Esophagus squamous epithelium (tissue), 5 donors: ENCODE data around the gene ETS2. TPM values are rescaled to one million over a fixed set of nuclear protein-coding genes. Genes with fewer than 3 reads are reported as not detected.
A peak's percentile ranks its signal among the peaks of the same experiment; 100 is the strongest.

Source experiments
- DNase-seq: peaks from one replicate; lab custom pipeline; 2025; lab: John Stamatoyannopoulos, UW
- H3K27ac ChIP-seq, 4 donors: fragments of 200-600 bp; sonication (generic); one replicate each; pipeline ENCODE4 v1.5.1; 2016 to 2019; ENCODE audit warnings: mild to moderate bottlenecking in 1 of 4
- H3K27me3 ChIP-seq, 4 donors: fragments of 200-600 bp; sonication (generic); 1 replicate in 3 of 4; 2 replicates in 1 of 4; pipeline versions ENCODE4 v1.5.1 to v1.6.0; 2017 to 2021; ENCODE audit warnings: antibody characterized with exemption in 1 of 4
- H3K36me3 ChIP-seq, 3 donors: fragments of 200-600 bp; sonication (generic); one replicate each; pipeline ENCODE4 v1.5.1; 2016 to 2019
- H3K4me1 ChIP-seq, 3 donors: fragments of 200-600 bp; sonication (generic); one replicate each; pipeline ENCODE4 v1.5.1; 2017 to 2019
- H3K4me3 ChIP-seq, 4 donors: fragments of 200-600 bp; sonication (generic); 1 replicate in 3 of 4; 2 replicates in 1 of 4; pipeline ENCODE4 v1.5.1; 2016 to 2019; ENCODE audit warnings: mild to moderate bottlenecking in 2 of 4, moderate library complexity in 1 of 4
- H3K9me3 ChIP-seq, 3 donors: fragments of 200-600 bp; sonication (generic); one replicate each; pipeline ENCODE4 v1.5.1; 2016 to 2019
- CTCF ChIP-seq, 6 experiments: fragments of 450-650 bp in 4 of 6; fragments of 200-600 bp in 2 of 6; sonication (generic) in 2 of 6; IDR thresholded peaks; one replicate each; pipeline ENCODE4 v1.5.1; 2016 to 2019; ENCODE audit warnings: antibody characterized with exemption in 6 of 6, mild to moderate bottlenecking in 4 of 6, moderate library complexity in 4 of 6
- POLR2A ChIP-seq, 4 donors: fragments of 450-650 bp; IDR thresholded peaks; one replicate each; pipeline ENCODE4 v1.6.1; 2017; ENCODE audit warnings: antibody characterized with exemption in 4 of 4, mild to moderate bottlenecking in 4 of 4, moderate library complexity in 3 of 4
- WGBS, 2 donors: methylation state at CpG; one replicate each; pipeline ENCODE4 v1.1.5; 2018; 5-methylcytosine and 5-hydroxymethylcytosine counted together
- intact Hi-C: fragments of 100-400 bp; cut with DNase I; formaldehyde crosslinking; loops from one replicate; pipeline ENCODE4 v1.15.0; 2022
- total RNA-seq, 4 donors: library from RNA; depleted of rRNA; stranded (reverse); fragments of >200 nt; gene quantifications; one replicate each; pipeline ENCODE4 v1.1.0, GENCODE V29; 2016
- donor health status: DM: yes; HTN: yes; CAD: no.

ETS2 gene
- total RNA-seq, 4 donors from 2014 or later = 67.5 to 118 (median 78.8) TPM

GRCh38 chr21:38787461-38788274 is 18.1 kb upstream of the ETS2 start:
- intact Hi-C loops = no loop called here
- TF ChIP-seq CTCF (IDR thresholded peaks at IDR 0.05) (no peak), POLR2A (IDR thresholded peaks at IDR 0.05) (no peak)
- Histone ChIP-seq H3K4me3 (no peak overlapping the region), H3K27me3 (no peaks in the 10 kb centered on the region), H3K9me3 (peaks cover 0 to 10% (median 0%) of the 10 kb centered on the region in 3 donors), H3K27ac (peak overlapping the region; percentile 36 to 66 (median 40)), H3K36me3 (no peaks in the 10 kb centered on the region), H3K4me1 (peaks cover 5 to 18% (median 5%) of the 10 kb centered on the region in 3 donors)
- DNase-seq = no peak
- 52 to 54% methylated on average over 9 to 12 of the region's 19 CpGs for WGBS, 2 donors

- peaks cover 0 to 2% (median 0%) of the 10 kb centered on the region in 3 donors for H3K9me3 ChIP-seq
- H3K4me3 ChIP-seq = no peak overlapping the region
- H3K4me1 ChIP-seq = peaks cover 5 to 18% (median 5%) of the 10 kb centered on the region in 3 donors
- DNase-seq = no peak
- peak overlapping the region; percentile 36 to 66 (median 40) for H3K27ac ChIP-seq
- TF ChIP-seq CTCF (IDR thresholded peaks at IDR 0.05) (no peak), POLR2A (IDR thresholded peaks at IDR 0.05) (no peak)
- no peaks in the 10 kb centered on the region for H3K36me3 ChIP-seq
- WGBS, 2 donors = 67 to 77% methylated on average over 4 of the region's 4 CpGs
- intact Hi-C loops = no loop called here
- no peaks in the 10 kb centered on the region for H3K27me3 ChIP-seq
These were observed 17.3 kb upstream of the ETS2 start for GRCh38 chr21:38788275-38788905.

- DNase-seq = no peak
- H3K27ac ChIP-seq = no peak overlapping the region
- TF ChIP-seq POLR2A (IDR thresholded peaks at IDR 0.05) (no peak), CTCF (IDR thresholded peaks at IDR 0.05) (no peak)
- no peaks in the 10 kb centered on the region for H3K27me3 ChIP-seq
- H3K36me3 ChIP-seq = no peaks in the 10 kb centered on the region
- H3K4me3 ChIP-seq = no peak overlapping the region
- no peaks in the 10 kb centered on the region for H3K9me3 ChIP-seq
- 87 to 100% methylated on average over 3 of the region's 3 CpGs for WGBS, 2 donors
- intact Hi-C loops = no loop called here
- peaks cover 5 to 23% (median 5%) of the 10 kb centered on the region in 3 donors for H3K4me1 ChIP-seq
These were observed 16.5 kb upstream of the ETS2 start for GRCh38 chr21:38789275-38789674.

- WGBS, 2 donors = 76 to 90% methylated on average over 7 of the region's 7 CpGs
- Histone ChIP-seq H3K4me3 (no peak overlapping the region), H3K9me3 (no peaks in the 10 kb centered on the region), H3K27me3 (no peaks in the 10 kb centered on the region), H3K4me1 (peaks cover 5 to 31% (median 7%) of the 10 kb centered on the region in 3 donors), H3K27ac (no peak overlapping the region), H3K36me3 (no peaks in the 10 kb centered on the region)
- intact Hi-C loops = no loop called here
- TF ChIP-seq POLR2A (IDR thresholded peaks at IDR 0.05) (no peak), CTCF (IDR thresholded peaks at IDR 0.05) (no peak)
- DNase-seq = no peak
These were observed 15.7 kb upstream of the ETS2 start for GRCh38 chr21:38790059-38790458.

- no peaks in the 10 kb centered on the region for H3K9me3 ChIP-seq
- intact Hi-C loops = no loop called here
- peaks cover 5 to 40% (median 7%) of the 10 kb centered on the region in 3 donors for H3K4me1 ChIP-seq
- H3K27ac ChIP-seq = no peak overlapping the region
- no peak for TF ChIP-seq POLR2A (IDR thresholded peaks at IDR 0.05)
- TF ChIP-seq CTCF (IDR thresholded peaks at IDR 0.05) = no peak
- no peaks in the 10 kb centered on the region for H3K36me3 ChIP-seq
- H3K4me3 ChIP-seq = no peak overlapping the region
- WGBS, 2 donors = 56 to 58% methylated on average over 4 of the region's 4 CpGs
- DNase-seq = no peak
- no peaks in the 10 kb centered on the region for H3K27me3 ChIP-seq
These were observed 14.8 kb upstream of the ETS2 start for GRCh38 chr21:38790961-38791360.
